ENCODE results near the gene GOLGA6L7.
A peak's percentile ranks its signal among the peaks of the same experiment; 100 is the strongest.
"Not testable (repeated sequence)": the region's sequence is repeated elsewhere in the genome, so short reads cannot be mapped to it uniquely, and the experiment has no call there.

The GOLGA6L7 gene

GRCh38 chr15:28884151-28884940 is 35.9 kb upstream of the GOLGA6L7 start:
- no peak for DNase-seq

GRCh38 chr15:28881600-28881999 is 33.2 kb upstream of the GOLGA6L7 start:
- DNase-seq: no peak

GRCh38 chr15:28881170-28881569 is 32.7 kb upstream of the GOLGA6L7 start:
- no peak for DNase-seq

GRCh38 chr15:28880680-28881079 is 32.2 kb upstream of the GOLGA6L7 start:
- DNase-seq: no peak

- DNase-seq: no peak
Observed at GRCh38 chr15:28879551-28879950, 31.1 kb upstream of the GOLGA6L7 start.

- no peak for DNase-seq
Observed at GRCh38 chr15:28878209-28878608, 29.8 kb upstream of the GOLGA6L7 start.

GRCh38 chr15:28876845-28877185 is 28.4 kb upstream of the GOLGA6L7 start:
- no peak for DNase-seq

- no peak for DNase-seq
Observed at GRCh38 chr15:28876131-28876844, 27.8 kb upstream of the GOLGA6L7 start.

- no peak for DNase-seq
Observed at GRCh38 chr15:28875461-28876000, 27.1 kb upstream of the GOLGA6L7 start.

- DNase-seq: peak; percentile 30 to 48
Observed at GRCh38 chr15:28873585-28874190, 25.2 kb upstream of the GOLGA6L7 start.

- no peak for DNase-seq
Observed at GRCh38 chr15:28873006-28873405, 24.6 kb upstream of the GOLGA6L7 start.

GRCh38 chr15:28871168-28871567 is 22.7 kb upstream of the GOLGA6L7 start:
- no peak for DNase-seq

- no peak for DNase-seq
Observed at GRCh38 chr15:28868744-28869345, 20.4 kb upstream of the GOLGA6L7 start.

- DNase-seq: not testable (repeated sequence)
Observed at GRCh38 chr15:28861589-28862293, 13.3 kb upstream of the GOLGA6L7 start.

- no peak for DNase-seq
Observed at GRCh38 chr15:28861031-28861534, 12.6 kb upstream of the GOLGA6L7 start.

GRCh38 chr15:28854578-28854977 is 6.1 kb upstream of the GOLGA6L7 start:
- not testable (repeated sequence) for DNase-seq

GRCh38 chr15:28853654-28854053 is 5.2 kb upstream of the GOLGA6L7 start:
- DNase-seq: not testable (repeated sequence)

GRCh38 chr15:28849766-28850165 is 1.3 kb upstream of the GOLGA6L7 start:
- not testable (repeated sequence) for DNase-seq

- not testable (repeated sequence) for DNase-seq
Observed at GRCh38 chr15:28849271-28849670, 827 bp upstream of the GOLGA6L7 start.

GRCh38 chr15:28847959-28848358 is 485 bp downstream of the GOLGA6L7 start:
- not testable (repeated sequence) for DNase-seq

- DNase-seq: peak in 1 of 2 donors; percentile 13
Observed at GRCh38 chr15:28847247-28847646, 1.2 kb downstream of the GOLGA6L7 start.

GRCh38 chr15:28844147-28844546 is 4.3 kb downstream of the GOLGA6L7 start:
- not testable (repeated sequence) for DNase-seq
